ENCODE data around the gene NDRG4. TPM values are rescaled to one million over a fixed set of nuclear protein-coding genes. Genes with fewer than 3 reads are reported as not detected.

Gene NDRG4
- total RNA-seq, 2 experiments from 2014 or later: 0.83 to 1.2 TPM

DNA sequence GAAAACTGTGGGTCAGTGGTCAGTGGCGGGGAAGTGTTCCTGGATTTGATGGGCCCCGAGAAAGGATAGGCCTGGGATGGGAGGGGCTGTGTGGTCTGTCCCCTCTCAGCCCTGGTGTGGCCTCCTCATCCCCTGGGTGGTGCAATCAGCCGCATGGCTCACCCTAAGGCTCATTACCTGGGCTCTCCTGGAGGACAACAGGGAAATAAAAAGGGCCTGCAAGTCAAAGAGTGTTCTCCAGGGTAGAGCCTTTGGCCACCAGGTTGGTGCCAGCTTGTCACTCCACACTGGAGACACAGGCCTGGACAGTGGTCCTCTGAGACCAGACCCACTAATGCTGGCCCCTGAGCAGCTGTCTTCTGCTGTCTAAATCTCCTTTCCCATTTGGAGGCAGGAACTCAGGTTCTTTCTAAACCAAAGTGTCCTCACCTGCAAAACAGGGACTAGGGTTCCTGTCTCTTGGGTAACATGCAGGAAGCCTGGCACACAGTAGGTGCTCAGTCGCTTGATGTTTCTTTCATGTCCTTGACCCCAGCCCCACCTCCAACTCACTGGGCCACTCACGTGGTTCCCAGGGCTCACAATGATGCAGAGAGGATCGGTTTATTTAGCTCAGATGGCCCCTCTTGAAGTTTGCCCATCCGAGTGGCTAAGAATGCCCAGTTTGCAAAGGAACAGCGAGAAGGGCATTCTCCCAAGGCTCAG, 2.4 kb downstream of the NDRG4 start:
- H3K9me3 Mint-ChIP-seq: no peaks in the 10 kb centered on the region
- peaks cover 1% of the 10 kb centered on the region for H3K27me3 Mint-ChIP-seq
- no peak for DNase-seq
- no peak overlapping the region for H3K27ac Mint-ChIP-seq
- POLR2A ChIA-PET: no interaction called here
- H3K4me3 Mint-ChIP-seq: no peak overlapping the region
- H3K4me1 Mint-ChIP-seq: peaks cover 8% of the 10 kb centered on the region
- CTCF ChIA-PET: interaction anchor here (1.8 kb wide), 1 partner anchor 254 kb away, joined by 4 read pairs; no protein-coding TSS in a partner anchor
- H3K36me3 Mint-ChIP-seq (ENCODE audit: low read depth): no peaks in the 10 kb centered on the region

DNA sequence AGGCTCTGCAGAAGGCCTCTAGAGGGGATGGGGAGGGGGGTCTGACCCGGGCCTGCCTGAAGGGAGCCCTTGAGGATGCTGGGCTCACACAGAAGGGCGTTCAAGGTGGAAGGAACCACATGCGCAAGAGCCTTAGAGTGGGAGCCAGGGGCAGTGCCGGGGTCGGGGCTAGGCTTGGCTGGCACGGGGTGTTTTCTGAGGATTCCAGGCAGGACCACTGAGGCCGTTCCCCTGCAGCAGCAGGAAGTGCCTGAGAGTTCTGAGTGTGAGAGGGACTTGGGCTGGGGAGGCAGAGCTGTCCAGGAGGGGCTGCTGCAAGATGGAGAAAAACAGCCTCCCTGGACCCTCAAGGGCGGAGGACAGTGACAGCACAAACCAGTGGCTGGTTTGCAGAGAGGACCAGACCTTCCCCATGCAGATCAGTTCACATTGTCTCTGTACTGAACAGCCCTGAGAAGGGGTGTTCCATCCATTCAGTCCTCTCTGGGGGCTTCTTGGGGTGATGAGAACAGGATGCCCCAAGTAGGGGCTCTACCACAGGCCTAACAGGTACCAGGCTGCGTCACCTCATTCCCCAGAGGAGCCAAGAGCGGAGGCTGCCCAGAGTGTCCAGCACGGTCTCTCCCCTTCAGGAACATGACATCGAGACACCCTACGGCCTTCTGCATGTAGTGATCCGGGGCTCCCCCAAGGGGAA, 3.4 kb downstream of the NDRG4 start:
- no peaks in the 10 kb centered on the region for H3K36me3 Mint-ChIP-seq (ENCODE audit: low read depth)
- CTCF ChIA-PET: no interaction called here
- POLR2A ChIA-PET: no interaction called here
- H3K4me3 Mint-ChIP-seq: no peak overlapping the region
- peaks cover 8% of the 10 kb centered on the region for H3K4me1 Mint-ChIP-seq
- H3K9me3 Mint-ChIP-seq: no peaks in the 10 kb centered on the region
- no peak for DNase-seq
- no peak overlapping the region for H3K27ac Mint-ChIP-seq
- peaks cover 1% of the 10 kb centered on the region for H3K27me3 Mint-ChIP-seq

GRCh38 chr16:58503863-58504688, 4.1 kb downstream of the NDRG4 start:
- CTCF ChIA-PET: no interaction called here
- H3K27ac Mint-ChIP-seq: no peak overlapping the region
- H3K9me3 Mint-ChIP-seq: no peaks in the 10 kb centered on the region
- peaks cover 1% of the 10 kb centered on the region for H3K27me3 Mint-ChIP-seq
- H3K4me3 Mint-ChIP-seq: no peak overlapping the region
- no peak for DNase-seq
- POLR2A ChIA-PET: no interaction called here
- H3K4me1 Mint-ChIP-seq: peaks cover 8% of the 10 kb centered on the region
- H3K36me3 Mint-ChIP-seq (ENCODE audit: low read depth): no peaks in the 10 kb centered on the region

- DNase-seq: no peak
- Mint-ChIP-seq H3K27ac (no peak overlapping the region), H3K4me1 (peaks cover 3% of the 10 kb centered on the region), H3K27me3 (no peaks in the 10 kb centered on the region), H3K4me3 (no peak overlapping the region), H3K36me3 (ENCODE audit: low read depth) (no peaks in the 10 kb centered on the region), H3K9me3 (no peaks in the 10 kb centered on the region)
- ChIA-PET POLR2A (no interaction called here), CTCF (no interaction called here)
Observed at GRCh38 chr16:58506241-58507194, 6.6 kb downstream of the NDRG4 start.

GRCh38 chr16:58507195-58507962, 7.4 kb downstream of the NDRG4 start:
- H3K4me1 Mint-ChIP-seq: peaks cover 3% of the 10 kb centered on the region
- CTCF ChIA-PET: no interaction called here
- no peaks in the 10 kb centered on the region for H3K9me3 Mint-ChIP-seq
- H3K27me3 Mint-ChIP-seq: no peaks in the 10 kb centered on the region
- DNase-seq: no peak
- POLR2A ChIA-PET: no interaction called here
- no peak overlapping the region for H3K27ac Mint-ChIP-seq
- no peaks in the 10 kb centered on the region for H3K36me3 Mint-ChIP-seq (ENCODE audit: low read depth)
- H3K4me3 Mint-ChIP-seq: no peak overlapping the region

- CTCF ChIA-PET: no interaction called here
- Mint-ChIP-seq H3K27ac (no peak overlapping the region), H3K9me3 (no peaks in the 10 kb centered on the region), H3K27me3 (no peaks in the 10 kb centered on the region), H3K4me3 (no peak overlapping the region), H3K4me1 (peaks cover 3% of the 10 kb centered on the region), H3K36me3 (ENCODE audit: low read depth) (no peaks in the 10 kb centered on the region)
- DNase-seq: no peak
- POLR2A ChIA-PET: no interaction called here
Observed at GRCh38 chr16:58507963-58508670, 8.2 kb downstream of the NDRG4 start.

DNA sequence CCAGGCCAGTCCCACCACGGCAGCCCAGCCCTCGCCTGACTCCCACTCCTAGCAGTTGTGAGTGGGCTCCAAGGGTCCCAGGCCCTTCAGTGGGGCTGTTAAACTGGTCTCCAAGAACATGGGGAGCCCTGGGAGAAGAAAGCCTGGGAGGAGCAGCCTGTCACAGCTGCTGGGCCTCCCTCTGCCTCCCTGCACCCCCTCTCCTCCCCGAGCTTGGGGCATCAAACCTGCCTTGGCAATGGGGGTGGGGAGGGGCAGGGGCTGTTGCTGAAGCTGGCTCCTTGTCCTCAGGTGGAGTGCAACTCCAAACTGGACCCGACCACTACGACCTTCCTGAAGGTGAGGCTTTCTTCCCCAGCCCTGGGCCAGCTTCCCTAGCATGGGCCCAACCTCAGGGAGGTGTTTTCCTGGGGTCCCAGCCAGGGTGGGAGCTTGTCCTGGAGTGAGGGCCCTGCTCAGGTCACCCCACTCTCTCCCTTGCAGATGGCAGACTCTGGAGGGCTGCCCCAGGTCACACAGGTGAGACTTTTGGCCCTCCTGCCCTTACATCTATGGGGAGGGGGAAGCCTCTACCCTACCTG, 8.8 kb downstream of the NDRG4 start:
- Mint-ChIP-seq H3K4me1 (peaks cover 3% of the 10 kb centered on the region), H3K9me3 (no peaks in the 10 kb centered on the region), H3K27ac (no peak overlapping the region), H3K36me3 (ENCODE audit: low read depth) (no peaks in the 10 kb centered on the region), H3K27me3 (no peaks in the 10 kb centered on the region), H3K4me3 (no peak overlapping the region)
- DNase-seq: peak; percentile 15
- CTCF ChIA-PET: interaction anchor here (1.2 kb wide), 1 partner anchor 217 kb away, joined by 3 read pairs; no protein-coding TSS in a partner anchor
- POLR2A ChIA-PET: interaction anchor here (0.7 kb wide), 1 partner anchor 10 kb away, joined by 4 read pairs; no protein-coding TSS in a partner anchor

DNA sequence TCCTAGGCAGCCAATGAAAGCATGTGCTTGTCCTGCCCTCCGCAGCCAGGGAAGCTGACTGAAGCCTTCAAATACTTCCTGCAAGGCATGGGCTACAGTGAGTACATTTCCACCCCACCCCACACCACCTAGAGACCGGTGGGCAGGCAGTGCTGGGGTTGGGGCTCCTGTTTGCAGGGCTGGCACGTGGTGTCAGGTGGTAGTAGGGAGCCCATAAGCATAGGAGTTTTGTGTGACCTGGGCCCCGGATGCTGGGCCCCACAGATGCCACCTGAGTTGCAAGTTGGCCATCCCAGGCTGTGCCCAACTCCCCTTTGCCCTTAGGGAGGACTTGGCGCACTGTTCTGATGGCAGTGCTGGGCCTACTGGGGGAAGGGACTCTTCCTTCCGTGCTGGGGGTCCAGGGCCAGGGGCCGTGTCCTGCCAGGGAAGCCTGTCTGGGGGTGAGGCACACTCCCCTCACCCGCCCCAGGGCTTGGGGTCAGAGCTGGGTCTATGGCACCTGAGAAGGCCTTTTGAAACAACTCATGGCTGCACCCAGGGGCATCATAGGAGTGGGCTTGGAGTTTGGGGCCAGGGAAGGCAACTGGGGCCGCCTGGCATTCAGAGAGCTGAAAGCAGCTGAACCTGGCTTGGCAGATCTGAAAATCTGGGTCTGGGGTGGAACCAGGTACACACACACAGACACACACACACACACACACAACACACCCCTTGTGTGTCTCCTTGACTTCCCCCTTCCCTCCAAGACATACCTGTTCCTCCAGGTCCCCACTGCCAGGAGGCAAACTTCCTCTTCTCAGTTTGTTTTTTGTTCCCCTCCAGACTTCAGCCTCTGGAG, 9.5 kb downstream of the NDRG4 start:
- H3K4me1 Mint-ChIP-seq: peaks cover 3% of the 10 kb centered on the region
- no peaks in the 10 kb centered on the region for H3K36me3 Mint-ChIP-seq (ENCODE audit: low read depth)
- DNase-seq: no peak
- H3K27ac Mint-ChIP-seq: no peak overlapping the region
- POLR2A ChIA-PET: interaction anchor here (0.7 kb wide), 1 partner anchor 9 kb away, joined by 4 read pairs; no protein-coding TSS in a partner anchor
- no peaks in the 10 kb centered on the region for H3K9me3 Mint-ChIP-seq
- CTCF ChIA-PET: interaction anchor here (1.2 to 3.0 kb wide), 2 partner anchors 216 to 246 kb away, joined by 3 to 28 read pairs; no protein-coding TSS in a partner anchor
- H3K27me3 Mint-ChIP-seq: no peaks in the 10 kb centered on the region
- H3K4me3 Mint-ChIP-seq: no peak overlapping the region

DNA sequence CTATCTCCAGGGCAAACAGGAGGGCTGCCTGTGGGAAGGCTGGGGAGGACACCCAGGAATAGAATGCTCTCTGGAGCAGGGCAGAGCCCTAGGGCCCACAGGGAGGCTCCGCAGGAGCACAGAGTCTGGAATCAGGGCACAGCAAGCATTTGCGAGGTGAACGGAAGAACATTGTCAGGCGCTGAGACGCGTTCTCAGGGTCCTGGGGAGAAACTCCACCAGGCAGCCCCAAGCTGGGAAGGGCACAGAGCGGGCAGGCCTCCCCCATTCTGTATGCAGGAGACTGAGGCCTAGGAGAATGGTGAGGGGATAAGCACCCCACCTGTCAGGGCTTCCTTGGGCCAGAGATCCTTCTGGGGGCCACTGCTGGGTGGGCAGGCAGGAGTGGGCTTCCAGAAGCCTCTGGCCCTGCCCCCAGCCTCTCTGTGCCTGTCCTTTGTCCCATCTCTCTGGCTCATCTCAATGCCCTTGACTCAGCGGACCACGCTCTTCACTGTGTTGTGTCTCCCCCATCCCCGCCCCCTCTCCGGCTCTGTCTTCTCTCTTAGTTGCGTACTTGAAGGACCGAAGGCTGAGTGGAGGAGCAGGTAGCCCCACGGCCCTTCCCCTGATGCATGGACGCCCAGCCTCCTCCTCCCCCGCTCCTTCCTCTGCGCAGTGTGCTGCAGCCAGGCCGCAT, 10.3 kb downstream of the NDRG4 start:
- CTCF ChIA-PET: interaction anchor here (1.2 to 3.0 kb wide), 2 partner anchors 215 to 246 kb away, joined by 3 to 28 read pairs; no protein-coding TSS in a partner anchor
- Mint-ChIP-seq H3K4me3 (no peak overlapping the region), H3K27me3 (no peaks in the 10 kb centered on the region), H3K4me1 (peaks cover 9% of the 10 kb centered on the region), H3K36me3 (ENCODE audit: low read depth) (peaks cover 2% of the 10 kb centered on the region), H3K27ac (no peak overlapping the region), H3K9me3 (no peaks in the 10 kb centered on the region)
- DNase-seq: no peak
- POLR2A ChIA-PET: no interaction called here
